Smooth muscle cell (in vitro differentiated cells): ENCODE measurements around the gene PRRT3. TPM values are rescaled to one million over a fixed set of nuclear protein-coding genes. Genes with fewer than 3 reads are reported as not detected.
A peak's percentile ranks its signal among the peaks of the same experiment; 100 is the strongest.

ENCODE experiments used
- DNase-seq: peaks from one replicate; lab custom pipeline; 2025; ENCODE audit not compliant: unreplicated experiment; lab: John Stamatoyannopoulos, UW
- H2AFZ ChIP-seq: fragments of 200-600 bp; sonication (generic); 2 replicates; pipeline ENCODE4 v1.6.0; 2016; ENCODE audit warnings: antibody characterized with exemption, low read depth, mild to moderate bottlenecking
- H3F3A ChIP-seq: fragments of 200-600 bp; sonication (generic); 2 replicates; pipeline ENCODE4 v1.6.0; 2017; ENCODE audit warnings: antibody characterized with exemption, low read depth
- H3K27ac ChIP-seq: fragments of 200-600 bp; sonication (generic); 2 replicates; pipeline ENCODE4 v1.5.1; 2016; ENCODE audit warnings: low read depth, mild to moderate bottlenecking
- H3K27me3 ChIP-seq: fragments of 200-600 bp; sonication (generic); 2 replicates; pipeline ENCODE4 v1.6.1; 2016; ENCODE audit warnings: low read depth, mild to moderate bottlenecking
- H3K36me3 ChIP-seq: fragments of 200-600 bp; sonication (generic); 2 replicates; pipeline ENCODE4 v1.5.1; 2016; ENCODE audit warnings: low read depth
- H3K4me1 ChIP-seq: fragments of 200-600 bp; sonication (generic); 2 replicates; pipeline ENCODE4 v1.5.1; 2016; ENCODE audit warnings: low read depth
- H3K4me2 ChIP-seq: fragments of 200-600 bp; sonication (generic); 2 replicates; pipeline ENCODE4 v1.6.0; 2016; ENCODE audit warnings: mild to moderate bottlenecking
- H3K4me3 ChIP-seq: fragments of 200-600 bp; sonication (generic); 2 replicates; pipeline ENCODE4 v1.5.1; 2016; ENCODE audit warnings: mild to moderate bottlenecking
- H3K79me2 ChIP-seq: fragments of 200-600 bp; sonication (generic); 2 replicates; pipeline ENCODE4 v1.6.0; 2016; ENCODE audit warnings: low read depth, mild to moderate bottlenecking
- H3K9ac ChIP-seq: fragments of 200-600 bp; sonication (generic); 2 replicates; pipeline ENCODE4 v1.6.0; 2016; ENCODE audit warnings: low read depth
- H3K9me3 ChIP-seq: fragments of 200-600 bp; sonication (generic); replicated peaks from 2 replicates; pipeline ENCODE4 v1.5.1; 2016; ENCODE audit warnings: low read depth
- H4K20me1 ChIP-seq: fragments of 200-600 bp; sonication (generic); 2 replicates; pipeline ENCODE4 v1.6.0; 2016; ENCODE audit warnings: low read depth
- CTCF ChIP-seq: fragments of 200-600 bp; sonication (generic); IDR thresholded peaks from 2 replicates; pipeline ENCODE4 v1.5.1; 2017; ENCODE audit warnings: borderline replicate concordance, mild to moderate bottlenecking, antibody characterized with exemption; ENCODE audit not compliant: insufficient read depth, poor library complexity, severe bottlenecking
- WGBS: methylation state at CpG from one replicate; pipeline ENCODE4 v1.1.7; 2016; ENCODE audit warnings: low lambda C conversion rate; 5-methylcytosine and 5-hydroxymethylcytosine counted together
- polyA plus RNA-seq: library from polyadenylated mRNA; unstranded; fragments of >200 nt; fragmentation: Nextera tagmentation; extraction: Ambion mirVana; gene quantifications from 2 replicates; pipeline ENCODE4 v1.2.1, GENCODE V29; 2016
- total RNA-seq: library from RNA; depleted of rRNA; stranded (reverse); fragments of >200 nt; gene quantifications from 2 replicates; pipeline ENCODE4 v1.2.3, GENCODE V29; 2014

Gene PRRT3
- total and polyA plus RNA-seq, 2 experiments from 2014 or later = 1.3 to 2.4 TPM

- Histone ChIP-seq H3K27ac (peak overlapping the region; percentile 23), H3K9me3 (no peaks in the 10 kb centered on the region), H3K4me1 (peaks cover 6% of the 10 kb centered on the region), H3K4me2 (peak overlapping the region; percentile 97), H3F3A (peaks cover 12% of the 10 kb centered on the region), H3K9ac (peak overlapping the region; percentile 51), H3K79me2 (no peaks in the 10 kb centered on the region), H3K27me3 (no peaks in the 10 kb centered on the region), H3K36me3 (no peaks in the 10 kb centered on the region), H3K4me3 (peak overlapping the region; percentile 54), H2AFZ (peak overlapping the region; percentile 83), H4K20me1 (no peaks in the 10 kb centered on the region)
- DNase-seq = peak; percentile 66
- 2% methylated on average over 90 of the region's 90 CpGs for WGBS
- peak; percentile 68 for TF ChIP-seq CTCF
Measured at GRCh38 chr3:9946112-9947024, 5.8 kb downstream of the PRRT3 start.

- Histone ChIP-seq H3K9me3 (no peaks in the 10 kb centered on the region), H3K9ac (no peak overlapping the region), H3K27ac (no peak overlapping the region), H2AFZ (no peak overlapping the region), H3F3A (peaks cover 12% of the 10 kb centered on the region), H4K20me1 (no peaks in the 10 kb centered on the region), H3K79me2 (no peaks in the 10 kb centered on the region), H3K4me1 (peaks cover 6% of the 10 kb centered on the region), H3K4me2 (peak overlapping the region; percentile 97), H3K4me3 (no peak overlapping the region), H3K36me3 (no peaks in the 10 kb centered on the region), H3K27me3 (no peaks in the 10 kb centered on the region)
- TF ChIP-seq CTCF = no peak
- WGBS = 95% methylated on average over 10 of the region's 10 CpGs
- no peak for DNase-seq
Measured at GRCh38 chr3:9945358-9945757, 6.8 kb downstream of the PRRT3 start.

GRCh38 chr3:9944271-9944670, 7.9 kb downstream of the PRRT3 start:
- no peaks in the 10 kb centered on the region for H3K36me3 ChIP-seq
- peaks cover 6% of the 10 kb centered on the region for H3K4me1 ChIP-seq
- no peak for DNase-seq
- no peaks in the 10 kb centered on the region for H3K27me3 ChIP-seq
- H3K79me2 ChIP-seq = no peaks in the 10 kb centered on the region
- H3K4me2 ChIP-seq = no peak overlapping the region
- WGBS = 97% methylated on average over 11 of the region's 11 CpGs
- H4K20me1 ChIP-seq = no peaks in the 10 kb centered on the region
- H2AFZ ChIP-seq = no peak overlapping the region
- no peak overlapping the region for H3K27ac ChIP-seq
- H3K9me3 ChIP-seq = no peaks in the 10 kb centered on the region
- no peak for TF ChIP-seq CTCF
- H3K4me3 ChIP-seq = no peak overlapping the region
- no peak overlapping the region for H3K9ac ChIP-seq
- peaks cover 12% of the 10 kb centered on the region for H3F3A ChIP-seq
